HepG2 (cell line): ENCODE results near the gene DNMT3L. TPM values are rescaled to one million over a fixed set of nuclear protein-coding genes. Genes with fewer than 3 reads are reported as not detected.

Source experiments
- AHR ChIP-seq: IDR thresholded peaks from 2 replicates; pipeline ENCODE4 v1.6.1; 2018; ENCODE audit warnings: missing genetic modification reagents, missing compliant biosample characterization
- HMG20A ChIP-seq: IDR thresholded peaks from 2 replicates; pipeline ENCODE4 v1.6.1; 2016; ENCODE audit warnings: borderline replicate concordance
- IRF2 ChIP-seq: IDR thresholded peaks from 2 replicates; pipeline ENCODE4 v1.6.1; 2018; ENCODE audit warnings: missing genetic modification reagents, missing compliant biosample characterization
- MTA1 ChIP-seq: sonication (generic); formaldehyde crosslinking; IDR thresholded peaks from 2 replicates; pipeline ENCODE4 v1.4.0; 2020; ENCODE audit warnings: missing genetic modification reagents, mild to moderate bottlenecking, borderline replicate concordance
- RBFOX2 ChIP-seq: fragments of 200-400 bp; formaldehyde crosslinking; IDR thresholded peaks from 2 replicates; pipeline ENCODE4 v1.6.1; 2017; ENCODE audit warnings: low read depth, mild to moderate bottlenecking, low read length
- REST ChIP-seq, 2 experiments: IDR thresholded peaks; 2 replicates each; pipeline ENCODE4 v1.6.1; 2011 to 2012; ENCODE audit warnings: low read length in 2 of 2, borderline replicate concordance in 1 of 2, low read depth in 1 of 2, mild to moderate bottlenecking in 1 of 2, moderate library complexity in 1 of 2
- THAP9 ChIP-seq: sonication (generic); formaldehyde crosslinking; IDR thresholded peaks from 2 replicates; pipeline ENCODE4; 2020; ENCODE audit warnings: missing genetic modification reagents, mild to moderate bottlenecking, borderline replicate concordance
- ZNF816 ChIP-seq: sonication (generic); formaldehyde crosslinking; IDR thresholded peaks from 2 replicates; pipeline ENCODE4 v1.8.0; 2022; ENCODE audit warnings: missing genetic modification reagents, mild to moderate bottlenecking, borderline replicate concordance
- polyA plus RNA-seq, 8 experiments: library from polyadenylated mRNA; depleted of rRNA in 3 of 8; stranded (reverse) in 7 of 8; unstranded in 1 of 8; fragments of >200 nt; fragmentation: Illumina TruSeq in 4 of 8; extraction: Trizol in 4 of 8; gene quantifications; 2 replicates each; pipeline versions ENCODE4 v1.2.1 to v1.2.3, GENCODE V29; 2011 to 2016; ENCODE audit warnings: low read depth in 4 of 8, missing spikeins in 1 of 8, mixed read lengths in 1 of 8; ENCODE audit not compliant: insufficient read depth in 1 of 8
- total RNA-seq, 5 experiments: library from RNA; depleted of rRNA; stranded (reverse); fragments of >200 nt; fragmentation: Illumina TruSeq; extraction: Trizol; gene quantifications; 2 replicates each; pipeline ENCODE4 v1.2.3, GENCODE V29; 2016; ENCODE audit warnings: low read depth in 1 of 5

Gene DNMT3L
- total and polyA plus RNA-seq, 2 of the 13 experiments (the other 11 are each of a cell fraction or from before 2014, with no cell fraction given), result 0.75 to 1.7 TPM

GRCh38 chr21:44301961-44302406, 40.3 kb upstream of the DNMT3L start (continued):
- TF ChIP-seq REST (IDR thresholded peaks at IDR 0.05; ENCODE audit: borderline replicate concordance in 1 of 2, low read depth in 1 of 2, low read length in 2 of 2) (no peak), MTA1 (CRISPR knock-in tag) (0 out of 2 replicates have a peak, but pooled peaks have one; percentile 7), THAP9 (peak; percentile 61; the same call in 1 of the 2 replicates), HMG20A (CRISPR knock-in tag) (no peak), AHR (no peak), ZNF816 (CRISPR knock-in tag) (no peak), IRF2 (no peak), RBFOX2 (peak; percentile 47; the same call in 1 of the 2 replicates)
